GM06990 (cell line): Measurements from ENCODE around the gene PLA2G2E.

Experiments used
- DNase-seq: peaks from one replicate; pipeline ENCODE4 v3.0.0-alpha.2; 2011; ENCODE audit not compliant: insufficient read length; ENCODE audit errors: extremely low read depth
- H3K27me3 ChIP-seq: replicated peaks from 2 replicates; pipeline ENCODE4 v1.6.0; 2011; ENCODE audit warnings: low read length; ENCODE audit not compliant: control insufficient read depth, insufficient read depth
- H3K36me3 ChIP-seq: 2 replicates; pipeline ENCODE4 v1.5.1; 2011; ENCODE audit warnings: low read length; ENCODE audit not compliant: control insufficient read depth, insufficient read depth
- H3K4me3 ChIP-seq: replicated peaks from 2 replicates; pipeline ENCODE4 v1.5.1; 2011; ENCODE audit warnings: low read depth, mild to moderate bottlenecking, control low read depth, low read length
- TF ChIP-seq, protein P1 (sequence below): IDR thresholded peaks from 2 replicates; pipeline ENCODE4 v1.5.1; 2011; ENCODE audit warnings: low read length, control low read depth, mild to moderate bottlenecking, inconsistent platforms; ENCODE audit not compliant: insufficient read depth, poor library complexity, severe bottlenecking

Gene PLA2G2E

DNA sequence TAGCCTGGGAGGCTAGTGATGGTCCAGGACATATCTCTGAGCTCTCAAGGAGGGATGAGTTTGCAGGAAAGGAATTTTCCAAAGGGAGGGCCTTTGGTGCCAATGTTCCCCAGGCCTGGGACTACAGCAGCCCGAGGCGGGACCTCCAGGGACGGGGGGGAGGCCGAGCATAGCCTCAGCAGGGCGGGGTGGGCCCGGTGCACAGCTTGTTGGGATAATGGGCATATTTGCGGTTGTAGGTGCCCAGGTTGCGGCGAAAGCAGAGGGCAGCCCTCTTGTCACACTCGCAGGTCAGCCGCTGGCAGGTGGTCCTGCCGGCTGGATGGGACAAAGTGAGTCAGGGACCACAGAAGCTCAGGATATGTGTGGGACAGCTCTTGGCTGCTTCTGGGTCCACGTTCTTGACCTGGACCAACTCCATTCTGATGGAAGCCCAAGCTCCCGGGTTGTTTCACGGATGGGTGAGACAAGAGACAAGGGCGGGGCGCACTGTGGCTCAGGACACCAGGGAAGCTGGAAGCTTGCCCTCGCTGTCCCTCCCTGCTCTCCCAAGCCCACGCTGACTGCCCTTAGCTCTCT, 3.2 kb downstream of the PLA2G2E start:
- H3K36me3 ChIP-seq: no peaks in the 10 kb centered on the region

DNA sequence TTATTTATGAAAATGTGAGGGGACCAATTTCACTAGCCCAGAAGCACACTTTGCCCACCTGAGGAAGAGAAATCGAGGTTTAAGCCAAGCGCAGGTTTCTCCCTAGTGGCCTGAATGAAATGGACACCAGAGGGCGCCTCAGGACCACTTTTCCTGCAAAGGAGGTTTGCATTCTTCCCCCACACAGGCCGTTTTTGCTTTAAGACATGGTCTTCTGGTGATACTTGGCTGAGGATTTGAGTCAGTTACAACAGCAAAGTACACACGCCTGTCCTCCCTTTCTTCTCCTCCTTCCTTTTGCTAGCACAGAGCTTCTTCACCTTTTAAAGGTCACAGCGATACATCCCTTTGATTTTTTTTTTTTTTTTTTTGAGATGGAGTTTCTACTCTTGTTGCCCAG, 5.4 kb downstream of the PLA2G2E start:
- H3K27me3 ChIP-seq: no peaks in the 10 kb centered on the region
- peak; percentile 18 for DNase-seq
- peaks cover 7% of the 10 kb centered on the region for H3K36me3 ChIP-seq
- no peak overlapping the region for H3K4me3 ChIP-seq
- TF ChIP-seq, protein P1, sequence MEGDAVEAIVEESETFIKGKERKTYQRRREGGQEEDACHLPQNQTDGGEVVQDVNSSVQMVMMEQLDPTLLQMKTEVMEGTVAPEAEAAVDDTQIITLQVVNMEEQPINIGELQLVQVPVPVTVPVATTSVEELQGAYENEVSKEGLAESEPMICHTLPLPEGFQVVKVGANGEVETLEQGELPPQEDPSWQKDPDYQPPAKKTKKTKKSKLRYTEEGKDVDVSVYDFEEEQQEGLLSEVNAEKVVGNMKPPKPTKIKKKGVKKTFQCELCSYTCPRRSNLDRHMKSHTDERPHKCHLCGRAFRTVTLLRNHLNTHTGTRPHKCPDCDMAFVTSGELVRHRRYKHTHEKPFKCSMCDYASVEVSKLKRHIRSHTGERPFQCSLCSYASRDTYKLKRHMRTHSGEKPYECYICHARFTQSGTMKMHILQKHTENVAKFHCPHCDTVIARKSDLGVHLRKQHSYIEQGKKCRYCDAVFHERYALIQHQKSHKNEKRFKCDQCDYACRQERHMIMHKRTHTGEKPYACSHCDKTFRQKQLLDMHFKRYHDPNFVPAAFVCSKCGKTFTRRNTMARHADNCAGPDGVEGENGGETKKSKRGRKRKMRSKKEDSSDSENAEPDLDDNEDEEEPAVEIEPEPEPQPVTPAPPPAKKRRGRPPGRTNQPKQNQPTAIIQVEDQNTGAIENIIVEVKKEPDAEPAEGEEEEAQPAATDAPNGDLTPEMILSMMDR: peak; percentile 85

More for the DNA sequence above, 3.2 kb downstream of the PLA2G2E start:
- no peak for DNase-seq
- TF ChIP-seq, protein P1: no peak
- no peaks in the 10 kb centered on the region for H3K27me3 ChIP-seq
- H3K4me3 ChIP-seq: no peak overlapping the region

DNA sequence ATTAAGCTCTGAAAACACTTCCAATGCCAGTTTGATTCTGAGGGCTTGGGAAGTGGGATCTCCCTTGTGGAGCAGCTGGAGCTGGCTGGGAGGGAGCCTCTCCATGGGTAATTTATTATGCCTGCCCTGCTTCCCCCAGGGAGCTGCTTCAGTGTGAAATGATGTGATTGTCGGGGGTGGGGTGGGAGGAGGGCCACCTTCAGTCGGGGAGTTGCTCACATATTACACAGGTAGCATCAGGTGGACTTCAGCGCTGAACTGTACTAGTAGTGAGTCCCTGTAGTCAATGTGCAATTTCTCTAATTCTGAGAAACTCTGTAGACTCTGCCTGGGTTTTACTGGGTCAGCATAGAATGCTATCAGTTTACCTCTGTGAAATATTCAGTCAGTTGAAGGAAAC, 12.8 kb downstream of the PLA2G2E start:
- Histone ChIP-seq H3K4me3 (no peak overlapping the region), H3K27me3 (no peaks in the 10 kb centered on the region), H3K36me3 (peaks cover 18% of the 10 kb centered on the region)
- TF ChIP-seq, protein P1: no peak
- DNase-seq: no peak

DNA sequence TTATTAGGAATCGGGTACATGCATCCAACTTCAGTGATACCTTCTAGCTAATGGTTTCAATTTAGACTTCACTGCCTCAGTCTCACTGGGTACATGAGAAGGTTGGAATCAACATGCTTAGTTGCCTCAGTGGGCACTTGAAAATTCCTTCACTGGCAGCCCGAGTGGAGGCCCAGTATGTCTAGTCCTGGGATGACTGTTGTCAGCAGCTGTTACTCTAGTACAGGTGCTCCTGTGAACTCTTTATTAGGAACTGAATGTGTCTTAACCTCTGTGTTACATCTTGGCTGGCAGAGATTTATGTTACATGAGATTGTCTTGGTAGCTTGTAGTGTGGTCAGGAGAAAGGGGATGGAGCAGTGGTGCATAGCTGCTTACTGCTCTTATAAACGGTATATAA, 13.4 kb downstream of the PLA2G2E start:
- Histone ChIP-seq H3K4me3 (no peak overlapping the region), H3K36me3 (peaks cover 18% of the 10 kb centered on the region), H3K27me3 (no peaks in the 10 kb centered on the region)
- TF ChIP-seq, protein P1: no peak
- DNase-seq: no peak

DNA sequence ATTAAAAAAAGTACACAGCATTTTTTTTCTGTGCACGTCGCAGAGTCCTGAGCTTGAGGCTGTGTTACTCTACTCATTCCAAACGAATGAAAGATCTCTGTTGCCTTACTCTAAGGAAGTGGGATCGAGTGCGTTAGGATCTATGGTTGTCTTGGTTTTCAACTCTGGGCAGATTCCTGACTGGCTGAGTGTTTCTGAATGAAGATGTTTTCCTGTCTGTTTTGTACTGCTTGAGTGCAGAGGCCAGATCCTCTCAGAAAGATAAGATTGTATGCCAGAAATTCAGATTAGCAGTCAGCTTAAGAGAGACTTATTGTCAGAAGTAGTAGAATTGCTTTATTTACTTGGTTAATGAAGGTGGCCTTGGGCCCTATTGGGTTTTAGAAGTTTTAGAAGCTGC, 14.0 kb downstream of the PLA2G2E start:
- Histone ChIP-seq H3K4me3 (no peak overlapping the region), H3K36me3 (peaks cover 18% of the 10 kb centered on the region), H3K27me3 (no peaks in the 10 kb centered on the region)
- DNase-seq: no peak
- TF ChIP-seq, protein P1: no peak

DNA sequence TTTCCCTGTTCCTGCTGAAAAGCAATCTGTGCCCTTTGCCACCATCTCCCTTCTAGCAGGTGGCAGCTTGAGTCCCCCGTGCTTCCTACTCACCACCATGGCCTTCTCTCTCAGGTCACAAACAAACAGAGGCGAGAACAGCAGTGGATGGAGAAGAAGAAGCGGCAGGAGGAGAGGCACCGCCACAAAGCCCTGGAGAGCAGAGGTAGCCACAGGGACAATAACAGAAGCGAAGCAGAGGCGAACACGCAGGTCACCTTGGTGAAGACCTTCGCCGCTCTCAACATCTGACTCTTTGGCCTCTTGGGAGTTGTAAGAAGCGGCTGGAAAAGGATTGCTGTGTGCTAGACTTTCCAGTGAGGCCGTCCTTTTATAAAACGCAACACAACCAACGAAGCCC, 16.0 kb downstream of the PLA2G2E start:
- Histone ChIP-seq H3K4me3 (no peak overlapping the region), H3K27me3 (no peaks in the 10 kb centered on the region), H3K36me3 (peaks cover 13% of the 10 kb centered on the region)
- TF ChIP-seq, protein P1: no peak
- no peak for DNase-seq
